Activated naive CD4-positive, alpha-beta T cell treated with anti-CD3 and anti-CD28 coated beads for 36 hours (primary cell): Measurements from ENCODE around the gene ZNF213. TPM values are rescaled to one million over a fixed set of nuclear protein-coding genes. Genes with fewer than 3 reads are reported as not detected.
A peak's percentile ranks its signal among the peaks of the same experiment; 100 is the strongest.

Experiments
- CTCF ChIA-PET: fragments of 350-600 bp; sonication (Branson Sonifier 250); formaldehyde crosslinking; loops from one replicate; lab custom pipeline; 2021; ENCODE audit warnings: antibody characterized with exemption; lab: Charles Lee
- DNase-seq: peaks from one replicate; pipeline ENCODE4 v3.0.0-alpha.2; 2020
- H3K27ac Mint-ChIP-seq: one replicate; pipeline ENCODE4 v1.8.0; 2021; ENCODE audit warnings: mild to moderate bottlenecking, mixed read lengths
- H3K27me3 Mint-ChIP-seq: one replicate; pipeline ENCODE4 v1.8.0; 2021; ENCODE audit warnings: low read depth, mixed read lengths
- H3K36me3 Mint-ChIP-seq: one replicate; pipeline ENCODE4 v1.8.0; 2021; ENCODE audit warnings: low read depth, mixed read lengths
- H3K4me1 Mint-ChIP-seq: one replicate; pipeline ENCODE4 v1.8.0; 2021; ENCODE audit warnings: low read depth, mixed read lengths
- H3K4me3 Mint-ChIP-seq: one replicate; pipeline ENCODE4 v1.8.0; 2021; ENCODE audit warnings: mild to moderate bottlenecking, moderate library complexity, mixed read lengths
- H3K9me3 Mint-ChIP-seq: one replicate; pipeline ENCODE4 v1.8.0; 2021; ENCODE audit warnings: mixed read lengths
- intact Hi-C: fragments of 100-400 bp; cut with micrococcal nuclease; formaldehyde crosslinking; loops from one replicate; pipeline ENCODE4 v1.15.1; 2023
- total RNA-seq, 2 experiments: library from RNA; stranded (reverse); gene quantifications; one replicate each; pipeline ENCODE4 v1.2.3, GENCODE V29; 2021

The ZNF213 gene
- 1 to 10 TPM; 6.1 to 6.5 TPM for total RNA-seq

DNA sequence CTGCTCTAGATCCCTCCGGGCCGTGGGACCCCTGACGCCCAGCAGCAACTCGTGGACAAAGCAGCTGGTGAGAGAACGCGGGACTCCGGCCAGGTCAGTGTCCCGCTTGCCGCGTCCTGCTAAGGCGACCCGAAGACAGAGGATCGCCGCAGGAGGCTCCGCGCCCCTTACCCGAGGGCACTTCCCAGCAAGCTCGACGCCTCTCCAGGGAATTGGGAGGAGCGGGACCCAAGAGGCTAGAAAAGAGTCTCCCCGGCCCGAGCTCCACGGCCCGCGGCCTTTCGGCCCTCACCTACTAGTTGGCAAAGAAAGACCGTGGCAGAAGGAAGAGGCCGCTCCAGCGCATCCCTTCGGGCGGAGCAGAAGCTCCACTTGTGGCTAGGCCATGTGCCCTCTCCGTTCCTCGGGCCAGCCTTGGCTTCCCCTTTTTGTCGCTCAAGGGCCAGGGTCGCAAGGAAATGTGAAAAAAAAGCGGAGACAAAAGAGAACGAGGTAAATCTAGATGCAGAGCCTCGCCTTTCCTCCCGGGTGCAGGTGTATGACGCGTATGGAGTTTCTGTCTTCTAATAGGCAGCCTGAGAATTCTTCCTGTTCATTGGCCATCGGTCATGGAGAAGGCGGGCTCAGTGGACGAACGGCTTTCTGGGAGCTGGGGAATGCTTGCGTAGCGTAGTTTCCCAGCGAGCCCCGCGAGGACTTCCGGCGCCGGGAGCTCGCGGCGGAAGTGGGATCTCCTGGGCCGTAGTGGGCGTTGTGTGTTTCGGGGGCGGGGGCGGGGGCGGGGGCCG is at the start of gene ZNF213:
ZNF213 (plus strand) TSS at position 692 of the 788 bp plus-strand sequence. CDS start 2,252 bp downstream, outside the sequence.
- H3K36me3 Mint-ChIP-seq = peaks cover 9% of the 10 kb centered on the region
- peak; percentile 97 for DNase-seq
- CTCF ChIA-PET = interaction anchor here (0.7 to 11.4 kb wide), 15 partner anchors 10 to 248 kb away, joined by 3 to 187 read pairs (median 4); partner anchors contain the start of gene IL32
- no peaks in the 10 kb centered on the region for H3K9me3 Mint-ChIP-seq
- peaks cover 32% of the 10 kb centered on the region for H3K4me1 Mint-ChIP-seq
- H3K27me3 Mint-ChIP-seq = no peaks in the 10 kb centered on the region
- peak within 1 kb of the TSS; percentile 91 for H3K27ac Mint-ChIP-seq
- intact Hi-C loops = loop anchor here (1.0 kb wide), 4 partner anchors 10 to 267 kb away; partner anchors contain the start of genes ZNF174 and ZSCAN32
- peak within 1 kb of the TSS; percentile 99 for H3K4me3 Mint-ChIP-seq

GRCh38 chr16:3085868-3086595 is 48.8 kb upstream of the ZNF213 start:
- Mint-ChIP-seq H3K4me3 (no peak overlapping the region), H3K9me3 (no peaks in the 10 kb centered on the region), H3K27me3 (no peaks in the 10 kb centered on the region), H3K4me1 (peaks cover 24% of the 10 kb centered on the region), H3K36me3 (no peaks in the 10 kb centered on the region), H3K27ac (no peak overlapping the region)
- CTCF ChIA-PET = no interaction called here
- DNase-seq = no peak
- intact Hi-C loops = no loop called here

DNA sequence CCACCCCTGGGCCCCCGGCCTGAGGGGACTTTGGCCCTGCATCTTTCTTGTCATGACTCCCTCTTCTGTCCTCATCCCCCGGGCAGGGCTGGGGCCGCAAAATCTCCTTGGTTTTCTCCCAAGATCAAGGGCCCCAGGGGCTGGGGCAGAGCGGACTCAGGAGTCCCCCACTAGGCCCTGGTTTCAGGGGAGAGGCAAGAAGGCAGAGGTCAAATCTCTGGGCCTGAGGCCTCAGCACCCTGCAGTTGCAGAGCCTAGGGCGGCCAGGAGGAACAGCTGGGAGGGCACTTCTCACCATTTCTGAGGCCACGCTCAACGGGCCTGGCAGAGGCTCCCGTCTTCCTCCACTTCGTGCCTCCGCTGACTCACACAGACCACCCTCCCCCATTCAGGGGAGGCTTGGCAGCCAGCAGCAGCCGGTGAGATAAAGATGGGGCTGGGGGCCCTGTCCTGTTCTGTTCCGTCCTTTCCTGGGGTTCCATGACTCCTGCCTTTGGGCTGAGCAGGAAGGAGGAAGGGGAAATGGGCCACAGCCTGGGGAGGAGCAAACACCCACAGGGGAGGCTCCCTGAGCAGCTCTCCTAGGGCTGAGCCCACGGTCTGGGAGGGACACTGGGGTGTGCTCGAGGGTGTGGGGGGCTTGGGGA is 48.1 kb upstream of the ZNF213 start:
- CTCF ChIA-PET = interaction anchor here (0.6 to 3.2 kb wide), 4 partner anchors 17 to 42 kb away, joined by 3 to 10 read pairs (median 4); no protein-coding TSS in a partner anchor

DNA sequence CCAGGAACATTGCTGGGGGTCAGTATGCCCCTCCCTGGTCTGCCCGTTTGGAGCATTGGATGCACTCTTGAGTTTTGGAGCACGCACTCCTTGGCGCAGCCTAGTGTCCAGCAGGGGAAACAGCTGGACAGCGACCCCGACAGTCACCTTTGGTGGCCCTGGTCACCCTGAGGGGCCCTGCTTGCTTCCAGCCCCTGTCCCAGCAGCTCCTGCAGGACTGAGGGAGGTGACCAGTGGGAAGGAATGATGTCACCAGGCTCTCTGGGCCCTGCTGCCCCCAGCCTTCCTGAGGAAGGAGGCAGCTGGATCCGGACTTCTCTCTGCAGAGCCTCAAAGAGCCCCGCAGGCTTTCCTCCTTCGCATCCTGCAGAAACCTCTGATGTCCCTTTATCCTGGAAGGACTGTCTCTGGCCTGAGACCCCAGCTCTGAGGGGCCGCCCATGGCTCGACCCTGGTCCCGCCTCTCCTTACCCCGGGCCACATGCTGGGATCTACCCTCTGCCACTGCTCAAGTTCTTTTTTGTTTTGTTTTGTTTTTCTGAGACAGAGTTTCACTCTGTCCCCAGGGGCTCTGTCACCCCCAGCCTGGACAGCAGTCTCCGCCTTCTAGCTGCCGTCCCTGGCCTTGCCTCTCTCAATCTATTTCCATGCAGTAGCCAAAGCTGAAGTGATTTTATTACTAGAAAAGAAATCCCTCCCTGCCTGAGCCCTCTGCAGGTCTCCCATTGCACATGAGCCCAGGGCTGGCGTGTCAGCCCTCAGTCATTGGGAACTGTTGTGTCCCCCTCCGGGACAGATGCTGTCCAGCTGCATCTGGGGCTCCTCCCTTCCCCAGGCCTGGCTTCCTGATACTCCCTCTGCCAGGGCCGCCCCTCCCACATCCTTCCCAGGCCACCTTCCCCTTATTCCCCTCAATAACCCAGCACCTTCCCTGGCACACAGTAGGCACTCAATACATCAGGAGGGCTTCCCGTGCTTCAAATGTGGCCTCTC is 47.3 kb upstream of the ZNF213 start:
- Mint-ChIP-seq H3K9me3 (no peaks in the 10 kb centered on the region), H3K36me3 (no peaks in the 10 kb centered on the region), H3K4me3 (no peak overlapping the region), H3K27ac (no peak overlapping the region), H3K4me1 (peaks cover 25% of the 10 kb centered on the region), H3K27me3 (no peaks in the 10 kb centered on the region)
- no peak for DNase-seq
- CTCF ChIA-PET = interaction anchor here (0.6 to 3.2 kb wide), 5 partner anchors 16 to 42 kb away, joined by 3 to 10 read pairs (median 3); no protein-coding TSS in a partner anchor
- intact Hi-C loops = no loop called here

More for the DNA sequence above, 48.1 kb upstream of the ZNF213 start:
- Mint-ChIP-seq H3K4me1 (peaks cover 25% of the 10 kb centered on the region), H3K27me3 (no peaks in the 10 kb centered on the region), H3K27ac (no peak overlapping the region), H3K4me3 (no peak overlapping the region), H3K9me3 (no peaks in the 10 kb centered on the region), H3K36me3 (no peaks in the 10 kb centered on the region)
- no peak for DNase-seq
- intact Hi-C loops = no loop called here

DNA sequence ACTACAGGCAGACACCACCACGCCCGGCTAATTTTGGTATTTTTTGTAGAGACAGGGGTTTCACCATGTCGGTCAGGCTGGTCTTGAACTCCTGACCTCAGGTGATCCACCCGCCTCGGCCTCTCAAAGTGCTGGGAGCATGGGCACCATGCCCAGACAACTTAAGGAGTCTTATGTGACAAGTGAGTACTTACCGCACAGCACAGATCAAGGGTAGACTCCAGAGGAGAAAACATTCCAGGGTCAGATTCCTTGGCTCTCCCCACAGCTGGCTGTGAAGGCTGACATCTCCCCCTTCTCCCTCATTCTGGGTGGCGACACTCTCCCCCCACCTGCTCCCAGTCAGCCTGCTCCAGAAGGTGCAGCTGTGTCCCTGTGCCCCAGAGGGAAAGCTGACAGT is 46.4 kb upstream of the ZNF213 start:
- Mint-ChIP-seq H3K27me3 (no peaks in the 10 kb centered on the region), H3K4me1 (peaks cover 25% of the 10 kb centered on the region)

DNA sequence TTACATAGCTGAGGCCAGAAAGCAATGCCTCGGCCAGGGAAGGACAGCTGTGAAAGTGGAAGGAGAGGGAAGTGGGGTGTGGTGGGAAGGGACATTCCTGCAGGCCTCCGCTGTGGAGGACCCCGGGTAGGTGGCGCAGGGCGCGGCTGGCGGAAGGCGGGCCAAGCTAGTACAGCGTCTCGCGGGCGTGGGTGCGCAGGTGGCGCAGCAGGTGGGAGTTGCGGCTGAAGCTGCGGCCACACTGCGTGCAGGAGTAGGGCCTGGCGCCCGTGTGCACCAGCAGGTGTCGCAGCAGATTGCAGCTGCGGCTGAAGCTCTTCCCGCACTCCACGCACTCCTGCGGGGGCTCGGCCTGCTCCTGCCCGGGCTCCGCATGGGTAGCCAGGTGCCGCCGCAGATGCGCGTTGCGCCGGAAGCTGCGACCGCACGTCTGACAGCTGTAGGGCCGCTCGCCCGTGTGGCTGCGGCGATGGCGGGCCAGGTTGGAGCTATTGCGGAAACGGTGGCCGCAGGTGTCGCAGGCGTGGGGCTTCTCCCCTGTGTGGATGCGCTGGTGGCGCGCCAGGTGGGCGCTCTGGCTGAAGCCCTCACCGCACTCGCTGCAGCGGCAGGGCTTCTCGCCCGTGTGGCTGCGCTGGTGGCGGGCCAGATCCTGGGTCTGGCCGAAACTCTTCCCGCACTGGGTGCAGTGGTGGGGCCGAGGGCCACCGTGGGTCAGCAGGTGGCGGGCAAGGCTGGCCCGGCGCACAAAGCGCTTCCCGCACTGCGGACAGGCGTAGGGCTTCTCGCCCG is 45.7 kb upstream of the ZNF213 start:
- no peak overlapping the region for H3K27ac Mint-ChIP-seq
- DNase-seq = no peak
- CTCF ChIA-PET = interaction anchor here (0.9 to 3.2 kb wide), 4 partner anchors 14 to 58 kb away, joined by 3 to 10 read pairs (median 4); no protein-coding TSS in a partner anchor
- intact Hi-C loops = no loop called here
- H3K27me3 Mint-ChIP-seq = no peaks in the 10 kb centered on the region
- H3K9me3 Mint-ChIP-seq = no peaks in the 10 kb centered on the region
- peaks cover 24% of the 10 kb centered on the region for H3K4me1 Mint-ChIP-seq
- H3K4me3 Mint-ChIP-seq = no peak overlapping the region
- H3K36me3 Mint-ChIP-seq = no peaks in the 10 kb centered on the region

More for the DNA sequence above, 46.4 kb upstream of the ZNF213 start:
- intact Hi-C loops = no loop called here
- Mint-ChIP-seq H3K27ac (no peak overlapping the region), H3K36me3 (no peaks in the 10 kb centered on the region), H3K9me3 (no peaks in the 10 kb centered on the region), H3K4me3 (no peak overlapping the region)
- CTCF ChIA-PET = interaction anchor here (0.9 to 3.2 kb wide), 3 partner anchors 13 to 41 kb away, joined by 3 to 10 read pairs (median 4); no protein-coding TSS in a partner anchor
- no peak for DNase-seq

DNA sequence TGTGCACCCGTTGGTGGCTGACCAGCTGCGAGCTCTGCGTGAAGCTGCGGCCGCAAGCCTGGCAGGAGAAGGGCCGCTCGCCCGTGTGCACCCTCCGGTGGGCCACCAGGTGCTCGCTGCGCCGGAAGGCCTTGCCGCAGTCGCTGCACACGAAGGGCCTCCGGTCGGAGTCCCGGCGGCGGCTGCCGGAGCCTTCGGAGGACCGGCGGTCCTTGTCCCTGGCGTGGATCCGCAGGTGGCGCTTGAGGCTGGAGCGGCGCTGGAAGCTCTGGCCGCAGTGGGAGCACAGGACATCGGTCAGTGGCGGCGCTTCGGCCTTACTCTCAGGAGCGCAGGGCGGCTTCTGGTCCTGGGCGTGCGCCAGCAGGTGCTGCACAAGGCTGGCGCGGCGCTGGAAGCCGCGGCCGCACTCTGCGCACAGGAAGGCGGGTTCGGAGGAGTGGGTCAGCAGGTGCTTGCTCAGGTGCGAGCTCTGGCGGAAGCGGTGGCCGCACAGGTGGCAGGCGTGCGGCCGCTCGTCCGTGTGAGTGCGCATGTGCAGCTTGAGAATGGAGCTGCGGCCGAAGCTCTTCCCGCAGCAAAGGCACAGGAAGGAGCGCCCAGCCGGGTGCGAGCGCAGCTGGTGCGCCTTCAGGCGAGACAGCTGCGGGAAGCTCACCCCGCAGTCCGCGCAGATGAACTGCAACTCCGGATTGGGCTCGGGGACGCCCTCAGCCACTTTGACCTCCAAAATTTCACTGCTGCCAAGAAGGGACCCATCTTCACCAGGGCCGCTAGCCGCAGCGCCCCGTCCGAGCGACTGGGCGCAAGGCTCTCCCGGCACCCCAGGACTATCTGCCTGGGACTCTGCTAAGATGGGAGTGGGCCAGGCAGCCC is 44.9 kb upstream of the ZNF213 start:
- intact Hi-C loops = no loop called here
- Mint-ChIP-seq H3K27ac (no peak overlapping the region), H3K27me3 (no peaks in the 10 kb centered on the region), H3K9me3 (no peaks in the 10 kb centered on the region), H3K4me3 (no peak overlapping the region), H3K36me3 (no peaks in the 10 kb centered on the region), H3K4me1 (peaks cover 28% of the 10 kb centered on the region)
- DNase-seq = no peak
- CTCF ChIA-PET = interaction anchor here (0.9 to 4.6 kb wide), 4 partner anchors 30 to 59 kb away, joined by 3 to 26 read pairs (median 6); partner anchors contain the start of gene ZNF213

- Mint-ChIP-seq H3K4me3 (no peak overlapping the region), H3K4me1 (peaks cover 35% of the 10 kb centered on the region), H3K27ac (no peak overlapping the region), H3K9me3 (no peaks in the 10 kb centered on the region), H3K27me3 (no peaks in the 10 kb centered on the region), H3K36me3 (no peaks in the 10 kb centered on the region)
- intact Hi-C loops = no loop called here
- no peak for DNase-seq
- CTCF ChIA-PET = interaction anchor here (0.9 to 4.6 kb wide), 3 partner anchors 33 to 60 kb away, joined by 4 to 26 read pairs (median 5); no protein-coding TSS in a partner anchor
Measured at GRCh38 chr16:3091551-3091950, 43.3 kb upstream of the ZNF213 start.

DNA sequence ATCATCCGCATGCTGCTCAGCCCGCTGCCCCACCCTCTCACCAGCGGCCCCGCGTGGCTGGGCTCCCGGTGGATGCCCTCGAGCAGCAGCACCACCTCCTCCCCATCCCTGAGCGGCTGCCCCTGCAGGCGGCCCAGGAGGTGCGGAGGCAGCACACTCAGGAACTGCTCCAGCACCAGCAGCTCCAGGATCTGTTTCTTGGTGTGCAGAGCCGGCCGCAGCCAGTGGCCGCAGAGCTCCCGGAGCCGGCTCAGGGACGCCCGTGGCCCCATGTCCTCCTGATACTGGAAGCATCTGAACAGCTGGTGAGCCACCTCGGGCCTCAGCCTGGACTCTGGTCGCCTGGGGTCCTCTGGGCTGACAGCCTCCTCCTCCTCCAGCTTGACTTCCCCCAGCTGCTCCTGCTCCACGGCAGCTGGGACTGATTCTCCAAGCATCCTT is 42.3 kb upstream of the ZNF213 start:
- H3K4me1 Mint-ChIP-seq = peaks cover 30% of the 10 kb centered on the region
- no peak for DNase-seq
- H3K27ac Mint-ChIP-seq = no peak overlapping the region
- H3K36me3 Mint-ChIP-seq = no peaks in the 10 kb centered on the region
- H3K9me3 Mint-ChIP-seq = no peaks in the 10 kb centered on the region
- intact Hi-C loops = no loop called here
- no peak overlapping the region for H3K4me3 Mint-ChIP-seq
- no peaks in the 10 kb centered on the region for H3K27me3 Mint-ChIP-seq
- CTCF ChIA-PET = interaction anchor here (0.8 to 4.6 kb wide), 3 partner anchors 29 to 37 kb away, joined by 4 to 26 read pairs (median 5); no protein-coding TSS in a partner anchor
